Peyer's patch (tissue), 4 donors: ENCODE measurements around the gene MUSTN1. TPM values are rescaled to one million over a fixed set of nuclear protein-coding genes. Genes with fewer than 3 reads are reported as not detected.
A peak's percentile ranks its signal among the peaks of the same experiment; 100 is the strongest.

Experiments used
- DNase-seq, 3 donors: peaks; one replicate each; pipeline ENCODE4 v3.0.0-alpha.2; 2017 to 2019
- H3K27ac ChIP-seq, 4 donors: fragments of 200-600 bp; sonication (generic); one replicate each; pipeline ENCODE4 v1.5.1; 2016 to 2019
- H3K27me3 ChIP-seq, 2 donors: fragments of 200-600 bp; sonication (generic); one replicate each; pipeline ENCODE4 v1.5.1; 2019
- H3K36me3 ChIP-seq, 3 donors: fragments of 200-600 bp; sonication (generic); one replicate each; pipeline ENCODE4 v1.5.1; 2016 to 2019
- H3K4me1 ChIP-seq, 4 donors: fragments of 200-600 bp; sonication (generic); one replicate each; pipeline ENCODE4 v1.5.1; 2016 to 2019
- H3K4me3 ChIP-seq, 4 donors: fragments of 200-600 bp; sonication (generic); 1 replicate in 3 of 4; 2 replicates in 1 of 4; pipeline ENCODE4 v1.5.1; 2016 to 2019; ENCODE audit warnings: mild to moderate bottlenecking in 1 of 4
- H3K9me3 ChIP-seq, 4 donors: fragments of 200-600 bp; sonication (generic); one replicate each; pipeline ENCODE4 v1.5.1; 2016 to 2019; ENCODE audit warnings: mild to moderate bottlenecking in 1 of 4
- CTCF ChIP-seq, 6 experiments: fragments of 450-650 bp in 4 of 6; fragments of 200-600 bp in 2 of 6; sonication (generic) in 1 of 6; IDR thresholded peaks; one replicate each; pipeline ENCODE4 v1.5.1; 2017 to 2019; ENCODE audit warnings: antibody characterized with exemption in 6 of 6, mild to moderate bottlenecking in 3 of 6, moderate library complexity in 1 of 6
- POLR2A ChIP-seq, 2 donors: fragments of 450-650 bp; IDR thresholded peaks; one replicate each; pipeline ENCODE4 v1.5.1; 2017; ENCODE audit warnings: antibody characterized with exemption in 2 of 2, mild to moderate bottlenecking in 2 of 2, moderate library complexity in 2 of 2
- total RNA-seq, 4 donors: library from RNA; depleted of rRNA; stranded (reverse); fragments of >200 nt; gene quantifications; one replicate each; pipeline ENCODE4 v1.1.0, GENCODE V29; 2016

Gene MUSTN1
- total RNA-seq, 4 donors from 2014 or later: 2.3 to 28.9 (median 11.9) TPM

DNA sequence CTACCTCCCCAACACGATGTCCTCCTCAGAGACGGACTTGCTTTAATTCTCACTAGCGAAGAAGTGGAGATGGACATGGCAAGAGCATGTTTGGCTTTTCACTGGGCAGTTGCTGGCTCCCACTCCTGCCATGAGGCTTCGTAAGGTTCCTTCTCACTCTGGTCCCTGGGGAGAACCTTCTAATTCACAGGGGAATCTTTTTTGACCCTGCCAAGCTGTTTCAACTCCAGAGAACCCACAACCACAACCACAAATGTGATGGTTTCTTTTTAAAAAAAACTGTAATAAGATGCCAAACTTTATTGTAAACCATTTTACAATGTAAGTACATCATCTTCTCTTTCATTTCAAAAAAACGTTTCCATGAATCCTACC, 1.6 kb upstream of the MUSTN1 start:
- Histone ChIP-seq H3K9me3 (no peaks in the 10 kb centered on the region), H3K27me3 (no peaks in the 10 kb centered on the region), H3K27ac (no peak overlapping the region), H3K36me3 (no peaks in the 10 kb centered on the region), H3K4me1 (peaks cover 0 to 6% (median 0%) of the 10 kb centered on the region in 4 donors), H3K4me3 (no peak overlapping the region)
- no peak for DNase-seq
- TF ChIP-seq CTCF (IDR thresholded peaks at IDR 0.05): no peak
- no peak for TF ChIP-seq POLR2A (IDR thresholded peaks at IDR 0.05)

DNA sequence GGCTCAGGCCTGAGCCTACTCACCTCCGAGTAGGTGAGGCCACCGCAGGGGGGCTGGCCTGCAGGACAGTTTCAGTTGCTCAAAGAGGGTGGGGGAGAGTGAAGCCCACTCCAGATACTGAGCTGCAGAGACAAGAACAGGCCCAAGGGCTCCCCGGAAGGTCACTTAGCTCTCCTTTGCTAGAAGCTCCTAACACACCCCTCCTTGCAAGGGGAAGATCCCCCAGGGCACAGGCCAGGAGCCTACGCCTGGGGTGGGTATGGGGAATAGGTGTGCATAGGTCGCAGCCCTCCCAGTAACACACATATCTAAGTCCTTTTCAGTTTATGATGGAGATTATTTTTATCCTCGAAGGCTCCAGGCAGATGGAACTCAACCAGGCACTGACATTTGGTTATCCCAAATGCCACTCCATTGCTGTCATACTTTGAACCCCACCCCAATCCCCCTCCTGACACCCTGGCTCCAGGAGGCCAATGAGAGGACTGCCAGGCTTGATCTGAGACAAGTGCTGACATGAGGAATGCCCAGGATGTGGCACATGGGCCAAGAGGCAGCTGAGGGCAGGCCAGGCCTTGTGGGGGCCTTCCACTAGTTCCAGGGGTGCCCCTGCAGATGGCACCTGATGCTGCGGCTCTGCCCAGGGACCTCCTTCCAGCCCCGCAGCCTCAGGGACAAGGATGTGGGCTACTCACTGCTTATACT, 1.1 kb upstream of the MUSTN1 start:
- Histone ChIP-seq H3K27me3 (no peaks in the 10 kb centered on the region), H3K27ac (no peak overlapping the region), H3K4me1 (peaks cover 0 to 6% (median 0%) of the 10 kb centered on the region in 4 donors), H3K9me3 (no peaks in the 10 kb centered on the region), H3K4me3 (no peak overlapping the region), H3K36me3 (no peaks in the 10 kb centered on the region)
- DNase-seq: no peak
- TF ChIP-seq POLR2A (IDR thresholded peaks at IDR 0.05): no peak
- no peak for TF ChIP-seq CTCF (IDR thresholded peaks at IDR 0.05)

DNA sequence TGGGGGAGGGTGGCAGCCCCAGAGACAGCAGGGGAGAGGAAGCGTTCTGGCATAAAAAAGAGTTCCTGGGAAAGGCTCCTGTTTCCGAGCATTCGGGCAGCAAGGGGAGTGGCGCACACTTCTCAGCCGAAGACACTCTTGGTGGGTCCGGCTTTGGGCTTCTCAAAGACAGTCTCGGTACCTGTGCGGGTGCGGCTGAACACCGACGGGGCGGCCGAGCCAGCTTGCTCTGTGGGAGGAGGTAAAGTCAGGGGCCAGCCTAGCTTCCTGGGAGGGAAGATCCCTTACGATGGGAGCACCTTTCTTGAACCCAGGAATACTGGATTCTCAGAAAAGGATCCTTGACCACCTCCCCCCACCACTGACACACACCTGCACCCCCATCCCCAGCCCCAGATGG, 1.6 kb downstream of the MUSTN1 start:
- no peaks in the 10 kb centered on the region for H3K9me3 ChIP-seq

GRCh38 chr3:52831500-52832301, 3.1 kb downstream of the MUSTN1 start:
- Histone ChIP-seq H3K9me3 (no peaks in the 10 kb centered on the region), H3K4me1 (peaks cover 0 to 6% (median 0%) of the 10 kb centered on the region in 4 donors), H3K36me3 (no peaks in the 10 kb centered on the region), H3K27ac (peak overlapping the region in 1 of 4 donors; percentile 39), H3K27me3 (no peaks in the 10 kb centered on the region), H3K4me3 (peak overlapping the region in 1 of 4 donors; percentile 19)
- TF ChIP-seq CTCF (IDR thresholded peaks at IDR 0.05) (no peak), POLR2A (IDR thresholded peaks at IDR 0.05) (no peak)
- peak in 2 of 3 donors; percentile 18 to 60 for DNase-seq

More for the DNA sequence above, 1.6 kb downstream of the MUSTN1 start:
- Histone ChIP-seq H3K27ac (no peak overlapping the region), H3K36me3 (no peaks in the 10 kb centered on the region), H3K4me1 (peaks cover 0 to 6% (median 0%) of the 10 kb centered on the region in 4 donors), H3K4me3 (no peak overlapping the region), H3K27me3 (no peaks in the 10 kb centered on the region)
- no peak for DNase-seq
- TF ChIP-seq CTCF (IDR thresholded peaks at IDR 0.05): no peak
- no peak for TF ChIP-seq POLR2A (IDR thresholded peaks at IDR 0.05)

- TF ChIP-seq CTCF (IDR thresholded peaks at IDR 0.05) (no peak), POLR2A (IDR thresholded peaks at IDR 0.05) (no peak)
- Histone ChIP-seq H3K9me3 (no peaks in the 10 kb centered on the region), H3K27me3 (no peaks in the 10 kb centered on the region), H3K4me1 (peaks cover 0 to 6% (median 0%) of the 10 kb centered on the region in 4 donors), H3K27ac (peak within 1 kb of the TSS in 1 of 4 donors; percentile 39), H3K36me3 (no peaks in the 10 kb centered on the region), H3K4me3 (peak within 1 kb of the TSS in 1 of 4 donors; percentile 19)
- DNase-seq: no peak
Measured at GRCh38 chr3:52830535-52831258, 4.1 kb downstream of the MUSTN1 start, which contains the start of gene ITIH4. ITIH4 (minus strand) TSS chr3:52830672; CDS start chr3:52830642, 30 bp downstream.
